Neural crest cell (in vitro differentiated cells): ENCODE results near the gene SERHL2. TPM values are rescaled to one million over a fixed set of nuclear protein-coding genes. Genes with fewer than 3 reads are reported as not detected.

Experiments
- DNase-seq: peaks from one replicate; pipeline ENCODE4 v3.0.0; 2021; ENCODE audit warnings: low read depth, mixed read lengths, low spot score
- H3K27ac Mint-ChIP-seq: one replicate; pipeline ENCODE4 v1.8.0; 2021; ENCODE audit warnings: mild to moderate bottlenecking, mixed read lengths; ENCODE audit not compliant: unreplicated experiment
- H3K27me3 Mint-ChIP-seq: 2 replicates; pipeline ENCODE4 v1.8.0; 2021; ENCODE audit warnings: low read depth, mild to moderate bottlenecking, mixed read lengths
- H3K36me3 Mint-ChIP-seq: 2 replicates; pipeline ENCODE4 v1.8.0; 2021; ENCODE audit warnings: low read depth, mild to moderate bottlenecking, mixed read lengths
- H3K4me1 Mint-ChIP-seq: 2 replicates; pipeline ENCODE4 v1.8.0; 2021; ENCODE audit warnings: mixed read lengths
- H3K4me3 Mint-ChIP-seq: one replicate; pipeline ENCODE4 v1.8.0; 2021; ENCODE audit warnings: mild to moderate bottlenecking, mixed read lengths
- H3K9me3 Mint-ChIP-seq: 2 replicates; pipeline ENCODE4 v1.8.0; 2021; ENCODE audit warnings: mixed read lengths
- CTCF ChIP-seq: fragments of 200-600 bp; sonication (generic); conservative IDR thresholded peaks from 2 replicates; pipeline ENCODE4 v1.5.0; 2021; ENCODE audit warnings: antibody characterized with exemption, mild to moderate bottlenecking
- total RNA-seq: library from RNA; stranded (reverse); gene quantifications from 2 replicates; pipeline ENCODE4 v1.2.1, GENCODE V29; 2021

SERHL2 gene
- total RNA-seq, 1 donor from 2014 or later = 0.63 TPM

GRCh38 chr22:42617155-42617983 lies 63.6 kb downstream of the SERHL2 start:
- H3K27ac Mint-ChIP-seq = peak overlapping the region; percentile 63

GRCh38 chr22:42619261-42620063 lies 65.7 kb downstream of the SERHL2 start:
- TF ChIP-seq CTCF = no peak
- Mint-ChIP-seq H3K9me3 (no peaks in the 10 kb centered on the region), H3K27ac (no peak overlapping the region), H3K27me3 (peaks cover 15% of the 10 kb centered on the region), H3K36me3 (peaks cover 6% of the 10 kb centered on the region), H3K4me3 (no peak overlapping the region), H3K4me1 (peaks cover 24% of the 10 kb centered on the region)
- DNase-seq = no peak

More at GRCh38 chr22:42617155-42617983, 63.6 kb downstream of the SERHL2 start:
- Mint-ChIP-seq H3K27me3 (peaks cover 15% of the 10 kb centered on the region), H3K4me1 (peaks cover 39% of the 10 kb centered on the region), H3K4me3 (peak overlapping the region; percentile 46), H3K9me3 (no peaks in the 10 kb centered on the region), H3K36me3 (peaks cover 10% of the 10 kb centered on the region)
- DNase-seq = no peak
- TF ChIP-seq CTCF = no peak

- Mint-ChIP-seq H3K9me3 (no peaks in the 10 kb centered on the region), H3K4me3 (no peak overlapping the region), H3K27ac (no peak overlapping the region), H3K36me3 (peaks cover 6% of the 10 kb centered on the region), H3K27me3 (peaks cover 10% of the 10 kb centered on the region), H3K4me1 (peaks cover 21% of the 10 kb centered on the region)
- DNase-seq = no peak
- no peak for TF ChIP-seq CTCF
These were observed 66.3 kb downstream of the SERHL2 start for GRCh38 chr22:42620084-42620483.

GRCh38 chr22:42621505-42622002 lies 67.8 kb downstream of the SERHL2 start:
- Mint-ChIP-seq H3K27ac (no peak overlapping the region), H3K4me3 (peak overlapping the region; percentile 45), H3K4me1 (peaks cover 10% of the 10 kb centered on the region), H3K36me3 (peaks cover 4% of the 10 kb centered on the region), H3K27me3 (peaks cover 4% of the 10 kb centered on the region), H3K9me3 (no peaks in the 10 kb centered on the region)
- TF ChIP-seq CTCF = peak; percentile 92
- peak; percentile 79 for DNase-seq

- no peak for TF ChIP-seq CTCF
- Mint-ChIP-seq H3K4me3 (no peak overlapping the region), H3K27ac (no peak overlapping the region), H3K36me3 (peaks cover 4% of the 10 kb centered on the region), H3K4me1 (peaks cover 10% of the 10 kb centered on the region), H3K9me3 (no peaks in the 10 kb centered on the region), H3K27me3 (peaks cover 4% of the 10 kb centered on the region)
- DNase-seq = no peak
These were observed 68.4 kb downstream of the SERHL2 start for GRCh38 chr22:42622061-42622710.
